IMR-90 (cell line): ENCODE data around the gene TAF1. TPM values are rescaled to one million over a fixed set of nuclear protein-coding genes. Genes with fewer than 3 reads are reported as not detected.
"Not testable (repeated sequence)": the region's sequence is repeated elsewhere in the genome, so short reads cannot be mapped to it uniquely, and the experiment has no call there.

ENCODE experiments used
- ATAC-seq: fragments of 200-7000 bp; cut with Tn5 transposase; 2 replicates; pipeline ENCODE4 v1.9.1; 2020; ENCODE audit warnings: low read depth, mild to moderate bottlenecking, moderate library complexity
- BruUV-seq: library from RNA; stranded (reverse); fragments of 400-500 nt; replicated peaks from 2 replicates; lab custom pipeline; 2021; lab: Mats Ljungman, UMichigan
- CTCF ChIA-PET: fragments of 300-600 bp; formaldehyde crosslinking; extraction: SDS; loops from one replicate; lab custom pipeline; 2021; ENCODE audit warnings: antibody characterized with exemption; lab: Yijun Ruan, JAX
- POLR2A ChIA-PET: fragments of 300-600 bp; sonication (Branson Sonifier 250); formaldehyde crosslinking; loops from one replicate; lab custom pipeline; 2022; ENCODE audit warnings: antibody characterized with exemption; ENCODE audit not compliant: unreplicated experiment; lab: Charles Lee
- DNase-seq: peaks from one replicate; pipeline ENCODE4 v3.0.0; 2013
- H2AFZ ChIP-seq: replicated peaks from 2 replicates; pipeline ENCODE3; 2013; ENCODE audit warnings: low read length, mild to moderate bottlenecking; ENCODE audit not compliant: poor library complexity
- H2AK5ac ChIP-seq: 2 replicates; pipeline ENCODE4 v1.6.1; 2013; ENCODE audit warnings: low read depth, low read length, inconsistent platforms
- H2AK9ac ChIP-seq: replicated peaks from 2 replicates; pipeline ENCODE3; 2013; ENCODE audit warnings: mild to moderate bottlenecking, low read depth, low read length, moderate library complexity; ENCODE audit not compliant: poor library complexity
- H2BK120ac ChIP-seq: 2 replicates; pipeline ENCODE4 v1.6.1; 2013; ENCODE audit warnings: low read depth, low read length, inconsistent platforms
- H2BK15ac ChIP-seq: 3 replicates; pipeline ENCODE4 v1.6.1; 2013; ENCODE audit warnings: low read depth, low read length, inconsistent platforms
- H2BK20ac ChIP-seq: 2 replicates; pipeline ENCODE4 v1.6.1; 2013; ENCODE audit warnings: low read depth, mild to moderate bottlenecking, inconsistent platforms, low read length, moderate library complexity
- H2BK5ac ChIP-seq: 2 replicates; pipeline ENCODE4 v1.6.1; 2013; ENCODE audit warnings: mild to moderate bottlenecking, low read depth, low read length, inconsistent platforms; ENCODE audit not compliant: poor library complexity, severe bottlenecking
- H3K14ac ChIP-seq: replicated peaks from 2 replicates; pipeline ENCODE4 v1.6.1; 2013; ENCODE audit warnings: low read depth, low read length, inconsistent platforms
- H3K18ac ChIP-seq: 2 replicates; pipeline ENCODE4 v1.6.1; 2013; ENCODE audit warnings: low read depth, low read length, control low read depth
- H3K23ac ChIP-seq: 2 replicates; pipeline ENCODE4 v1.6.1; 2013; ENCODE audit warnings: low read depth, low read length, inconsistent platforms
- H3K27ac ChIP-seq: 2 replicates; pipeline ENCODE4 v1.5.1; 2013; ENCODE audit warnings: mild to moderate bottlenecking, control low read depth, low read length; ENCODE audit not compliant: insufficient read depth
- H3K27me3 ChIP-seq: 2 replicates; pipeline ENCODE4 v1.6.1; 2013; ENCODE audit warnings: low read length; ENCODE audit not compliant: control insufficient read depth, insufficient read depth
- H3K36me3 ChIP-seq: 2 replicates; pipeline ENCODE4 v1.6.1; 2013; ENCODE audit warnings: low read length, mixed read lengths; ENCODE audit not compliant: control insufficient read depth, insufficient read depth
- H3K4ac ChIP-seq: 2 replicates; pipeline ENCODE4 v1.6.1; 2013; ENCODE audit warnings: low read depth, low read length, inconsistent platforms
- H3K4me1 ChIP-seq: 2 replicates; pipeline ENCODE4 v1.6.1; 2013; ENCODE audit warnings: low read length, mixed read lengths; ENCODE audit not compliant: control insufficient read depth, insufficient read depth
- H3K4me2 ChIP-seq: 2 replicates; pipeline ENCODE4 v1.6.1; 2013; ENCODE audit warnings: low read depth, mild to moderate bottlenecking, control low read depth, low read length, moderate library complexity
- H3K4me3 ChIP-seq: 2 replicates; pipeline ENCODE4 v1.5.1; 2013; ENCODE audit warnings: low read depth, mild to moderate bottlenecking, control low read depth, low read length, moderate library complexity; ENCODE audit not compliant: insufficient read depth
- H3K56ac ChIP-seq: 2 replicates; pipeline ENCODE4 v1.6.1; 2013; ENCODE audit warnings: low read length, inconsistent platforms; ENCODE audit not compliant: insufficient read depth; ENCODE audit errors: extremely low read depth
- H3K79me1 ChIP-seq, 2 experiments: 2 replicates each; pipeline ENCODE4 v1.6.1; 2013; ENCODE audit warnings: low read length in 2 of 2, inconsistent platforms in 1 of 2, low read depth in 1 of 2
- H3K9ac ChIP-seq: 2 replicates; pipeline ENCODE4 v1.6.1; 2013; ENCODE audit warnings: low read depth, low read length, control low read depth
- H3K9me1 ChIP-seq: 2 replicates; pipeline ENCODE4 v1.6.1; 2013; ENCODE audit warnings: low read length, inconsistent platforms; ENCODE audit not compliant: insufficient read depth
- H3K9me3 ChIP-seq: 2 replicates; pipeline ENCODE4 v1.6.1; 2013; ENCODE audit warnings: low read length; ENCODE audit not compliant: control insufficient read depth, insufficient read depth
- H4K20me1 ChIP-seq: 2 replicates; pipeline ENCODE4 v1.6.1; 2013; ENCODE audit warnings: low read length, inconsistent platforms; ENCODE audit not compliant: insufficient read depth
- H4K5ac ChIP-seq: 2 replicates; pipeline ENCODE4 v1.6.1; 2013; ENCODE audit warnings: mild to moderate bottlenecking, low read depth, low read length, control low read depth
- H4K8ac ChIP-seq, 2 experiments: 2 replicates each; pipeline ENCODE4 v1.6.1; 2013; ENCODE audit warnings: low read depth in 2 of 2, low read length in 2 of 2, control low read depth in 1 of 2, inconsistent platforms in 1 of 2
- H4K91ac ChIP-seq: 2 replicates; pipeline ENCODE4 v1.6.1; 2013; ENCODE audit warnings: low read depth, low read length, inconsistent platforms; ENCODE audit not compliant: insufficient read depth
- WGBS, 2 experiments: methylation state at CpG; one replicate each; pipeline versions ENCODE4 v1.1.5 to v1.1.7; 2013; ENCODE audit warnings: missing lambda C conversion rate in 2 of 2; ENCODE audit not compliant: insufficient read length in 1 of 2; ENCODE audit errors: extremely low coverage in 2 of 2; 5-methylcytosine and 5-hydroxymethylcytosine counted together
- dilution Hi-C: fragments of 300-500 bp; cut with HindIII; formaldehyde crosslinking; loops from one replicate; pipeline ENCODE4 v1.14.3; 2018; ENCODE audit warnings: low sequenced_read_pairs; ENCODE audit not compliant: unreplicated experiment
- in situ Hi-C: fragments of 300-500 bp; cut with MboI; formaldehyde crosslinking; loops from 3 replicates; pipeline ENCODE4 v1.14.3; 2019; ENCODE audit warnings: low sequenced_read_pairs, inconsistent platforms, mixed read lengths
- intact Hi-C: fragments of 100-400 bp; cut with micrococcal nuclease; formaldehyde crosslinking; loops from 2 replicates; pipeline ENCODE4 v1.10.0; 2022
- polyA plus RNA-seq, 3 experiments: library from polyadenylated mRNA; depleted of rRNA; stranded (reverse); fragments of >200 nt; gene quantifications; 2 replicates each; pipeline ENCODE4 v1.2.3, GENCODE V29; 2012; ENCODE audit warnings: low replicate concordance in 1 of 3
- total RNA-seq: library from RNA; depleted of rRNA; stranded (reverse); fragments of >200 nt; gene quantifications from 2 replicates; pipeline ENCODE4 v1.2.3, GENCODE V29; 2012

TAF1 gene
- total and polyA plus RNA-seq, 2 of the 4 experiments (the other 2 are of a cell fraction), result 15.7 to 25.5 TPM

GRCh38 chrX:71349151-71349665 lies 16.9 kb upstream of the TAF1 start:
- H3K79me1 ChIP-seq, H3K23ac ChIP-seq, H2AK9ac ChIP-seq, H2AFZ ChIP-seq, ATAC-seq, in situ Hi-C loops, H3K27me3 ChIP-seq, H2BK20ac ChIP-seq, H3K18ac ChIP-seq, H3K9me3 ChIP-seq, H2AK5ac ChIP-seq, H3K4me1 ChIP-seq, H2BK120ac ChIP-seq, POLR2A ChIA-PET, H2BK15ac ChIP-seq, intact Hi-C loops, dilution Hi-C loops, H3K36me3 ChIP-seq, H3K9me1 ChIP-seq, H3K4ac ChIP-seq, H4K91ac ChIP-seq, BruUV-seq, H2BK5ac ChIP-seq, H3K56ac ChIP-seq, H4K20me1 ChIP-seq, H3K14ac ChIP-seq, H3K9ac ChIP-seq, H3K4me2 ChIP-seq, H4K5ac ChIP-seq, H3K27ac ChIP-seq, H3K4me3 ChIP-seq, H4K8ac ChIP-seq: not testable (repeated sequence)
- CTCF ChIA-PET, result interaction anchor here (0.7 kb wide), 1 partner anchor 166 kb away, joined by 3 read pairs; no protein-coding TSS in a partner anchor
- peak; percentile 10 for DNase-seq
- no CpG with 5 or more reads among the region's 5 CpGs for WGBS, 2 experiments

- H3K9ac ChIP-seq, H2BK15ac ChIP-seq, BruUV-seq, H3K27me3 ChIP-seq, H3K79me1 ChIP-seq, H2AK9ac ChIP-seq, H4K8ac ChIP-seq, H3K27ac ChIP-seq, H2AFZ ChIP-seq, H3K56ac ChIP-seq, H2BK5ac ChIP-seq, H3K4me1 ChIP-seq, H3K23ac ChIP-seq, H3K18ac ChIP-seq, in situ Hi-C loops, H4K20me1 ChIP-seq, POLR2A ChIA-PET, H3K9me3 ChIP-seq, H3K4me2 ChIP-seq, H4K91ac ChIP-seq, dilution Hi-C loops, H3K36me3 ChIP-seq, H3K9me1 ChIP-seq, H4K5ac ChIP-seq, H3K4me3 ChIP-seq, CTCF ChIA-PET, H2BK120ac ChIP-seq, DNase-seq, H3K14ac ChIP-seq, H2AK5ac ChIP-seq, H3K4ac ChIP-seq, H2BK20ac ChIP-seq: not testable (repeated sequence)
- WGBS, 2 experiments, result no CpG with 5 or more reads among the region's 6 CpGs
- ATAC-seq, result peak; percentile 37; the same call in 1 of the 2 replicates
- intact Hi-C loops, result loop anchor here (10.0 kb wide), 1 partner anchor 375 kb away; no protein-coding TSS in a partner anchor
Observed at GRCh38 chrX:71349867-71350266, 16.3 kb upstream of the TAF1 start.
